ENCODE data around the gene STYXL1.
"Not testable (repeated sequence)": the region's sequence is repeated elsewhere in the genome, so short reads cannot be mapped to it uniquely, and the experiment has no call there.

Gene STYXL1, protein sequence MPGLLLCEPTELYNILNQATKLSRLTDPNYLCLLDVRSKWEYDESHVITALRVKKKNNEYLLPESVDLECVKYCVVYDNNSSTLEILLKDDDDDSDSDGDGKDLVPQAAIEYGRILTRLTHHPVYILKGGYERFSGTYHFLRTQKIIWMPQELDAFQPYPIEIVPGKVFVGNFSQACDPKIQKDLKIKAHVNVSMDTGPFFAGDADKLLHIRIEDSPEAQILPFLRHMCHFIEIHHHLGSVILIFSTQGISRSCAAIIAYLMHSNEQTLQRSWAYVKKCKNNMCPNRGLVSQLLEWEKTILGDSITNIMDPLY

DNA sequence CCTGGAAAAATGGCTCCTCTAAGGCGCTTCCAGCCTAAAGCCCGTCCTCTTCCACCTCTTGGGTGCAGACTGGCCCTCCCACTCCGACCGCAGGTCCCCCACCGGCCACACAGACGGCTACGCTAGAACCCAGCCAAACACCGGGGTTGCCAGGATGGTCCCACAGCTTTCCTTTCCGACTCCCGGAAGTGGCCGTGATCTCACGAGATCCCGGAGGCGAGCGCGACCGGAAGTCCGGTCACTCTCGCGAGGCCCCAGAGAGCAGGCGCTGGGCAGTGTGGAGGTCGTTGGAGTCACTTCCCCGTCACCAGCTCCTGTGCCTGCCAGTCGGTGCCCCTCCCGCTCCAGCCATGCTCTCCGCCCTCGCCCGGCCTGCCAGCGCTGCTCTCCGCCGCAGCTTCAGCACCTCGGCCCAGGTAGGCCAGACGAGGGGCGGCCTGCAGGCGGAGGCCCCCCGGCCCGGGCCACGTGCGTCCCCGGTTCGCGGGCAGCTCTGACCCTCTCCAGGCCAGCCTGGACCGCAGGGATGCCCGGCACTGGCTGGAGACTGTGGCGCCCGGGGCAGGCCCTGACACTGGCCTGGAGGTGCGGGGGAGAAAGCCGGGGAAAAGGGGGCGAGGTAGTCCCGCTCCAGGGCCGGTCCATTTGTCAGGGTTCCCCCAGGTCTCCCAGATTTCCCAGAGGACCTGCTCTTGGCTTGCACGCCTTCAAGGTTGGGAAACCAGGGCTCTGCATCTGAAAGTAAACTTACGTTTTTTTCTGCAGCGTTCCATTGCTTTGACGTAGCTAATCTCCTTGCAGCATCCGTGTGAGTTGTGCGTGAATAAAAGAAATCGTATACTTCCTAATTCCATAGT, at the start of gene STYXL1, which contains the start of gene MDH2:
TSS of gene STYXL1 (minus strand) at position 190 of the 857 bp plus-strand sequence. CDS start 17,477 bp downstream, outside the sequence.
TSS of gene MDH2 (plus strand) at position 296 of the 857 bp plus-strand sequence. CDS start at position 351, 55 bp downstream.
- peak; percentile 70 to 76 (median 74) for DNase-seq (ENCODE audit: low read depth in 3 of 3)

DNA sequence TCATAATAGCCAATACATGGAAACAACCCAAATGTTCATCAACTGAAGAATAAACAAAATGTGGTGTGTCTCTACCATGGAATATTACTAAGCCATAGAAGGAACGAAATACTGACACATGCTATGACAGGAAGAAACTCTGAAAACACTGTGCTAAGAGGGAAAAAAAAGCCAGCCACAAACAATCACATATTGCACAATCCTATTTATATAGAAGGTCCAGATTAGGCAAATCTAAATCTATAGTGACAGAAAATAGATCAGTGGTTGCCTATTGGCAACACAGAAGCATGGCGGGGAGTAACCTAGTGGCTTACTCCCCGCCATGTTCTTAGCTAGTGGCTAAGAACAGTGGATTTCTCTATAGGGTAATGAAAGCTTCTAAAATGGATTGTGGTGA, 48.1 kb upstream of the STYXL1 start:
- DNase-seq (ENCODE audit: low read depth in 3 of 3) = no peak

DNA sequence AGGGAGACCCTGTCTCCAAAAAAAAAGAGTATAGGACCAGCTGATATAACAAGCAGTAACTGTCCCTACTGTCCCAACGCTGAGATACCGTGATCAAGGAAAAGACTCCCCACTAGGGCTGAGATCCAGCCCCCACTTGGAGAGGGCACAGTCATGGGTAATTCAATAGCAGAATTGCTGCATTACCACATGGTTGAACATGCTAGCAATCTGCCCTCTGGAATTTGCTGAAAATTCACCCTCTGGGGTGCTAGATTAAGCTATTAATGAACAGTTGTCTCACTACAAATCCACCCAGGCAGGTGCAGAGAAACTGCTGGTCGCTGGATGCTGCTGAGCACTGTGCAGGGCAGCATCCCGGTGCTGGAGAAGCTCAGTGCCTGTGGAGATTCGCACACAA, 46.5 kb upstream of the STYXL1 start:
- not testable (repeated sequence) for DNase-seq (ENCODE audit: low read depth in 3 of 3)

DNA sequence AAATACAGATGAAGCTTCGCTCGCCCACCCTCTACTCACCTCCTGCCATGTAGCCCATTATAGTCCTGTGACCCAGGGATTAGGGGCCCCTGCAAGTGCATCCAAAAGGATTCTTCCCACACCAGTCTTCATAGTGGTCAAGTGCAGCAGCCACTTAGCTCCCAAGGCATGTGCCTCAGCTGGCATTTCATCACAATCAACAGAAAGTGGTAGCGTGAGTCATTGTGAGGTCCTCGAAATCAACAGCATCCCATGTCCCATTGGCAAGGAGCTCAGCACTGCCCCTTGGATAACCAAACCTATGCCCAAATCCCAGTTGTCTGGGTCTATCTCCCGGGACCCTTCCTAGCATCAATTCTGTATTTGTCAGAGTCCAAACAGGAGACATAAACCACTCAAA, 45.7 kb upstream of the STYXL1 start:
- not testable (repeated sequence) for DNase-seq (ENCODE audit: low read depth in 3 of 3)

DNA sequence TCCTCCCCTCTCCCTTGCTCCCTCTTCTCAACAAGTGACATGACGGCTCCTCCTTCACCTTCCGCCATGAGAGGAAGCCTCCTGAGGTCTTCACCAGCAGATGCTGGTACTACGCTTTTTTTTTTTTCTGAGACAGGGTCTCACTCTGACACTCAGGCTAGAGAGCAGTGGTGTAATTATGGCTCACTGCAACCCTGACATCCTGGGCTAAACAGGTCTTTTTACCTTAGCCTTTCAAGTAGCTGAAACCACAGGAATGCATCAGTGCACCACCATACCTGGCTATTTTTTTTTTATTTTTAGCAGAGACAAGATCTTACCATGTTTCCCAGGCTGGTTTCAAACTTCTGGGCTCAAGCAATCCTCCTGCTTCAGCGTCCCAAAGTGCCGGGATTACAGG, 43.7 kb upstream of the STYXL1 start:
- DNase-seq (ENCODE audit: low read depth in 3 of 3) = no peak

DNA sequence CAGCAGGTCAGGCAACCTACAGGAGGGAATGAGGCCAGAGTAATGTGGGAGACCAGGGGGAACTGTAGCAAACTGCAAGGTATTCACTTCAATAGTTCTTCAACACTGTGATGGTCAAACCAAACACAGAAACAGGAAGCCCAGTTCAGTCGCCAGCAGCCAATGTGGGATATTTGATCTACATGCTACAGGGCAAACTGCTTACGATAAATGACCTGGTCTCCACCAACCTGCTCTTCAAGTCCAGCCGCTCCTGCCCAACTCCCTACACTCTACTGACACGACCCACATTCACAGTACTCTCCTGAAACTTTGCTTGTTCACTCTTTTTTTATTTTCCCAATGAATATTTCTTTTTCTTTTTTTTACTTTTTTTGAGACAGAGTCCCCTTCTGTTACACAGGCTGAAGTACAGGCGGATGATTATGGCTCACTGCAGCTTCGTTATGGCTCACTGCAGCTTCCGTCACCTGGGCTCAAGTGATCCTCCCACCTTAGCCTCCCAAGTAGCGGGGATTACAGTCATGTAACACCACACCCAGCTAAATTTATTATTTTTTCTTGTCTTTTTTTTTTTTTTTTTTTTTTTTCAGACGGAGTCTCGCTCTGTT, 42.2 kb upstream of the STYXL1 start:
- DNase-seq (ENCODE audit: low read depth in 3 of 3) = no peak

DNA sequence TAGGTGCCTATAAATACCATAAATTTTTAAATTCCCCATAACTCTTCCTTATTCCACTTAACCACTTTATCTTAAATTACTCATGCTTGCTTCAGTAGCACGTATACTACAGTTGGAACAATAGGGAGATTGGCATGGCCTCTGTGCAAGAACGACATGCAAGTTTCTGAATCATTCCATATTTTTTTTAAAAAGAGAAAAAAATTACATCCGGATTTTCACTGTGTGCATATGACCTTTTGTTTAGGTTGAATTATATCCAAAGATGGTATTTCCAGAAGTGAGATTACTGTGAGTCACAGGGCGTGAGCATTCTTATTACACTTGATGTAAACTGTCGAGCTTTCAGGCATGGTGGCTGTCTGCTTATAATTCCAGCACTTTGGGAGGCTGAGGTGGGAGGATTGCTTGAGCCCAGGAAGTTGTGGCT, 39.6 kb upstream of the STYXL1 start:
- not testable (repeated sequence) for DNase-seq (ENCODE audit: low read depth in 3 of 3)

DNA sequence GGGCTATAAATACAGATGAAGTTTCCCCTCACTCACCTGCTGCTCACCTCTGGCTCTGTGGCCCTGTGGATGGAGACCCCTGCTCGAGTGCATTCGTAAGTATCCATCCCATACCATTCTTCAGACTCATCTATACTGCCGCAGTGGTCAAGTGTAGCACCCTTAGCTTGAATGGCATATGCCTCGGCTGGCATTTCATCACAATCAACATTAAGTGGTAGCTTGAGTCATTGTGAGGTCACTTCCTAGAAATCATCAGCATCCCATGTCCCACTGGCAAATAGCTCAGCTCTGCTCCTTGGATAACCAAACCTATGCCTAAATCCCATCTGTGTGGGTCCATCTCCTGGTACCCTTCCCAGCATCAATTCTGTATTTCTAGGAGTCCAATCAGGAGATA, 38.3 kb upstream of the STYXL1 start:
- DNase-seq (ENCODE audit: low read depth in 3 of 3) = no peak

DNA sequence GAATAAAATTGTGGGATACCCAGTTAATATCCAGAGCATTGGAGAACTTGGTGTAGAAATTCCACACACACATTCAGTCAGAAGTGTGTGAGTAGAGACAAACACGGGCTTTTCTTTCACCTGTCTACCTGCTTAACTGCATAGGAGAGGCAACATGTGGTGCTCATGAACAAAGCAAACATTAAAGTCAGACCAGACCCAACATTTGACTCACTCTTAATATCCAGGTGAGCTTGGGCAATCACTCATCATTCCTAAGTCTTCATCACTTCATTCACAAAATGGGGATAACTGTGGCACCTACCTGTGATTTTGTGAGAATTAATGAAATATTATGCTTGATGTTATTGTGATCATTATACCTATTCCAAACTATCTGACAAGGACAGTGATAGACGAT, 36.3 kb upstream of the STYXL1 start:
- not testable (repeated sequence) for DNase-seq (ENCODE audit: low read depth in 3 of 3)

DNA sequence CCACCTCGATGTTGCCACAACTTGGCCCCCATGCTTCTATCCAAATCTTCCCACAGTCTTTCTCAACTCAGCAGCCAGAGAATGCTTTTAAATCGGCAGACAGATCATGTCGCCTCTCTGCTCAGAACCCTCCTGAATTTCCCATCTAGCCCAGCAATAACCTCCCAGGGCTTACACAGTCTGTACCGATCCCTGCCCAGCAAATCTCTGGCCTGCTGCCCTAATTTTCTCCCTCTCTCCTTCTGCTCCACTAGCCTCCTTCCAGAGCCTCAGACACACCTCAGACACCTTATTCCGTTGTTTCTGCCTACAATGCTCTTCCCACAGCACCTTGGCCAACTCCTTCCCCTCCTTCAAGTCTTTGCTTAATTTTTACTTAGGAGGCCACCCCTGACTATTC, 32.4 kb upstream of the STYXL1 start:
- DNase-seq (ENCODE audit: low read depth in 3 of 3) = no peak

DNA sequence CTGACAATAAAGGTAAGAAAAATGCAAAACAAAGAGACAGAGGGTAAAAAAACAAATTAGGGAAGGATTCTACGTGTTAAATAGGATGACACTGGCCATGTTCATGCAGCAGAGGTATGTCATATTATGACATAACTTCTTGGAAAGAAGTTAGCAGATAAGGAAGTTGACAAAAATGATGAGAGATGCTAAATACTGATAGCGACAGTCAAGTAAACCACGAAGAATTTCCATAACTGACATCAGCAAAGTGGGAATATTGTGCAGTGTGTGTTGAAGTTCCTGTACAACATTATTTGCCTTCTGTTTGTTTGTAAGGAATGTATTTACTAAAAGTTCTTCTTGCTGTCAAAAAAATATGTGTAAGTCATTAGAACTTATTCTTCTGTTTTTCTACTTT, 29.6 kb upstream of the STYXL1 start:
- no peak for DNase-seq (ENCODE audit: low read depth in 3 of 3)

DNA sequence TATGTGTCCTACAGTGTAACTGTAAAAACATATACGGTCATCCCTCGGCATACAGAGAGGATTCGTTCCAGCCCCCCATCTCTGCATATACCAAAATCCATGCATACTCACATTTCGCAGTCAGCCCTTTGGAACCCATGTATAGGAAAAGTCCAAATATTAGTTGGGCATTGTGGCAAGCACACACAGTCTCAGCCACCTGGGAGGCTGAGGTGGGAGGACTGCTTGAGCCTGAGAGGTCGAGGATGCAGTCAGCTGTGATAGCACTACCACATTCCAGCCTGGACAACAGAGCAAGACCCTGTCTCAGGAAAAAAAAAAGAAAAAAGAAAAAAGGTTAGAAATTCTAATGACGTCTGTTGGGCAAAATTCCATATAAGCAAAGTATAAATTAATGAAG, 29.2 kb upstream of the STYXL1 start:
- DNase-seq (ENCODE audit: low read depth in 3 of 3) = no peak

DNA sequence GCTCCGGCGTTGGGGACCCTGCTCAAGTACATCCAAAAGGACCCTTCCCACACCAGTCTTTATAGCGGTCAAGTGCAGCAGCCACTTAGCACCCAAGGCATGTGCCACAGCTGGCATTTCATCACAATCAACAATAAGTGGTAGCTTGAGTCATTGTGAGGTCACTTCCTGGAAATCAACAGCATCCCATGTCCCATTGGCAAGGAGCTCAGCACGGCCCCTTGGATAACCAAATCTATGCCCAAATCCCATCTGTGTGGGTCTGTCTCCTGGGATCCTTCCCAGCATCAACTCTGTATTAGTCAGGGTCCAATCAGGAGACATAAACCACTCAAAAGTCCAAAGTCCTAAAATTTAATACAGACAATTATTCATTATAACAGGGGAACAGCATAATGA, 27.2 kb upstream of the STYXL1 start:
- DNase-seq (ENCODE audit: low read depth in 3 of 3) = no peak

DNA sequence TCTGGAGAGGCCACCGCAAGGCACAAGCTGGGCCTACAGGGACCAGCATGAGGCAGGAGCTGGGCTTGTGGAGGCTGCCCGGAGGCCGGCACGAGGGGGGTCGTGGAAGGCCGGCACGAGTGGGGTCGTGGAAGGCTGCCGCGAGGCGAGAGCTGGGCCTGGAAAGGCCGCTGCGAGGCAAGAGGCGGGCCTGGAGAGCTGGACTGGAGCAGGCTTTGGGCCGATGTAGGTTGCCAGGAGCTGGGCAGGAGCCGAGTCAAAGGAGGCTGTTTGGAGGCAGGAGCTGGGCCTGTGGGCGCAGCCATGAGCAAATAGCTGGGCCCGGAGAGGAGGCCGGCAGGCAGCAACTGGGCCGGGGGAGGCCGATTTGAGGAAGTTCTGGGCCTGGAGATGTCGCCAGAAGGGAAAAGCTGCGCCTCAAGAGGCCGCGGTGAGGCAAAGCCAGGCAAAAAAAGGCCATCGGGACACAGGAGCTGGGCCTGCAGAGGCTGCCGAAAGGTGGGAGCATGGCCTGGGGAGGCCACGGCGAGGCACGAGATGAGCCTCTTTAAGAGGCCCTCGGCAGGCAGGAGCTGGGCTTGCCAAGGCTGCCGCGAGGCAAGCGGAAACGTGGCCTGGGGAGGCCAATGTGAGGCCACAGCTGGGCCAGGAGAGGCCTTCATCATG, 26.6 kb upstream of the STYXL1 start:
- DNase-seq (ENCODE audit: low read depth in 3 of 3) = no peak

DNA sequence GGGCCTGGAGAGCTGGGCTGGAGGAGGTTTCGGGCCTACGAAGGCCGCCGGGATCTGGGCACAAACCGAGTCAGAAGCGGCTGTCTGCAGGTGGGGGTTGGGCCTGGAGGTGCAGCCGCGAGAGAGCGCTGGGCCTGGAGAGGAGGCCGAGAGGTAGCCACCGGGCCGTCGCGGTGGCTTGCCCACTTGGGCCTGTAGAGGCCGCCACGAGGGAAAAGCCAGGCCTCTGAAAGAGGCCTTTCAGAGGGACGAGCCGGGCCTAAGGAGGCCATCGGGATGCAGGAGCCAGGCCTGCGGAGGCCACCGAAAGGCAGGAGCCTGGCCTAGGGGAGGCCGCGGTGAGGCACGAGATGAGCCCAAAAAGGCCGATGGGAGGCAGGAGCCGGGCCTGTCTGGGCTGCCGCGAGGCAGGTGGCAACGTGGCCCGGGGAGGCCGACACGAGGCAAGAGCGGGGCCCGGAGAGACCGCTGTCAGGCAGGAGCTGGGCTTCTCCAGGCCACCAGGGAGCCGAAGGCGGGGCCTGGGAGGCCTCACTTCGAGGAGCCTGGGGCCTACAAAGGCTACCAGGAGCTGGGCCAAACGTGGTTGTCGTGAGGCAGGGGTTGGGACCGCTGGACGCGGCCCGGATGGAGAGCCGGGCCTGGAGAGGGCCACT, 25.7 kb upstream of the STYXL1 start:
- DNase-seq (ENCODE audit: low read depth in 3 of 3) = no peak

DNA sequence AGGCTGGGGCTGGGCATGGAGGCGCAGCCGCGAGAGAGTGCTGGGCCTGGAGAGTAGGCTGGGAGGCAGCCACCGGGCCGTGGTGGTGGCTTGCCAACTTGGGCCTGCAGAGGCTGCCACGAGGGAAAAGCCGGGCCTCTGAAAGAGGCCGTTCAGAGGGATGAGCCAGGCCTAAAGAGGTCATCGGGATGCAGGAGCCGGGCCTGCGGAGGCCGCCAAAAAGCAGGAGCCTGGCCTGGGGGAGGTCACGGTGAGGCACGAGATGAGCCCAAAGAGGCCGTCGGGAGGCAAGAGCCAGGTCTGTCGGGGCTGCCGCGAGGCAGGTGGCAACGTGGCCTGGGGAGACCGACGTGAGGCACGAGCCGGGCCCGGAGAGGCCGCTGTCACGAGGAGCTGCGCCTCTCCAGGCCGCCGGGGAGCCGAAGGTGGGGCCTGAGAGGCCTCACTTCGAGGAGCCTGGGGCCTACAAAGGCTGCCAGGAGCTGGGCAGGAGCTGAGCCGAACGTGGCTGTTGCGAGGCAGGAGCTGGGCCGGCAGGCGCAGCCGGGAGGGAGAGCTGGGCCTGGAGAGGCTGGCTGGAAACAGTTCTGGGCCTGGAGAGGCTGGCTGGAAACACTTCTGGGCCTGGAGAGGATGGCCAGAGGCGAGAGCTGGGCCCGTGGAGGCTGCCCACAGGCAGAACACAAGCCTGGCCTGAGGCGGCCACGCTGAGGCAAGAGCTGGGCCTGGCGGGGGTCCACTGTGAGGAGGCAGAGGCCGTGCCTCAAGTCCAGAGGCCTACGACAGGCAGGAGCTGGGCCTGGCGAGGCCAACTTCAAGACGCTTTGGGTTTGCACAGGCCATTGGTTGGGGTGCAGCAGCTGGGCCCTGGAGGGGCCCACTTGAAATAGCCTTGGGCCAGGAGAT, 24.7 kb upstream of the STYXL1 start:
- DNase-seq (ENCODE audit: low read depth in 3 of 3) = no peak

DNA sequence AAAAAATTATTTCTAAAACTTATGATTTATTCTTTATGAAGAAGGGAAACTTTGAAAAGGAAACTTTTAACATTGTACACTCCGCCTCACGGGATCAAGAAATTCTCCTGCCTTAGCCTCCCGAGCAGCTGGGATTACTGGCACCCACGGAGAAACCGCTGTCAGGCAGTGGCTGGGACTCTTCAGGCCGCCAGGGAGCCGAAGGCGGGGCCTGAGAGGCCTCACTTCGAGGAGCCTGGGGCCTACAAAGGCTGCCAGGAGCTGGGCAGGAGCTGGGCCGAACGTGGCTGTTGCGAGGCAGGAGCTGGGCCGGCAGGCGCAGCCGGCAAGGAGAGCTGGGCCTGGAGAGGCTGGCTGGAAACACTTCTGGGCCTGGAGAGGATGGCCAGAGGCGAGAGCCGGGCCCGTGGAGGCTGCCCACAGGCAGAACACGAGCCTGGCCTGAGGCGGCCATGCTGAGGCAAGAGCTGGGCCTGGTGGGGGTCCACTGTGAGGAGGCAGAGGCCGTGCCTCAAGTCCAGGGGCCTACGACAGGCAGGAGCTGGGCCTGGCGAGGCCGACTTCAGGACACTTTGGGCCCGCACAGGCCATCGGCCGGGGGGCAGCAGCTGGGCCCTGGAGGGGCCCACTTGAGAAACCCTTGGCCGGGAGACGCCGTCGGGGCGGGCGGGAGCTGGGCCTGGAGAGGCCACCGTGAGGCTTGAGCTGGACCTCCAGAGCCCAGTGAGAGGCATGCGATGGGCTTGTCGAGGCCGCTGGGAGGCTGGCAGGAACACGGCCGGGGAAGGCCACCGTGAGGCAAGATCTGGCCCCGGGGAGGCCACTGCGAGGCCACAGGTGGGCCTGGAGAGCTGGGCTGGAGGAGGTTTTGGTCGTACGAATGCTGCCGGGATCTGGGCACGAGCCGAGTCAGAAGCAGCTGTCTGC, 23.8 kb upstream of the STYXL1 start:
- DNase-seq (ENCODE audit: low read depth in 3 of 3) = no peak

DNA sequence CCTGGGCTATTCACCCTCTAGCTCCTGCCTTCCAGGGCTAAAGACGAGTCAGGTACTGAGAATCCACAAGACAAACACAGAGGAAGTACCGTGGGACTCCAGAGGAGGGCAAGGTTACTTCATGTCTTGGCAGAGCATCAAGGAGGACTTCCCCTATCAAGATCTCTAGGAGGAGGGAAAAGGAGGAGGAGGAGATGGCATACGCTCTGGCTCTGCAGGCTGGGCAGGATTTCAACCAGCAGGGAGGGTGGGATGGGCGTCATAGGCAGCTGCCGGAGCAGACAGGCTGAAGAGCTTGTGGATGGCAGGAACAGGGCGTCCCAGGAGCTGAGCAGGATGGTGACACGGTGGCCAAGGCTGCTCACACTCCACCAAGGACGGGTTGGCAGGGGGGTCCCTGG, 21.4 kb upstream of the STYXL1 start:
- DNase-seq (ENCODE audit: low read depth in 3 of 3) = no peak

All from stimulated activated CD4-positive, alpha-beta T cell treated with anti-CD3 and anti-CD28 coated beads, TNF-alpha, amount 100 ng/mL, for 4 hours (primary cell).